GM18858 (cell line): Measurements from ENCODE around the gene ABCC8.

Source experiments
- ATAC-seq: cut with Tn5 transposase; IDR thresholded peaks from one replicate; pipeline ENCODE4 v1.9.1; 2021; ENCODE audit not compliant: unreplicated experiment

The ABCC8 gene

DNA sequence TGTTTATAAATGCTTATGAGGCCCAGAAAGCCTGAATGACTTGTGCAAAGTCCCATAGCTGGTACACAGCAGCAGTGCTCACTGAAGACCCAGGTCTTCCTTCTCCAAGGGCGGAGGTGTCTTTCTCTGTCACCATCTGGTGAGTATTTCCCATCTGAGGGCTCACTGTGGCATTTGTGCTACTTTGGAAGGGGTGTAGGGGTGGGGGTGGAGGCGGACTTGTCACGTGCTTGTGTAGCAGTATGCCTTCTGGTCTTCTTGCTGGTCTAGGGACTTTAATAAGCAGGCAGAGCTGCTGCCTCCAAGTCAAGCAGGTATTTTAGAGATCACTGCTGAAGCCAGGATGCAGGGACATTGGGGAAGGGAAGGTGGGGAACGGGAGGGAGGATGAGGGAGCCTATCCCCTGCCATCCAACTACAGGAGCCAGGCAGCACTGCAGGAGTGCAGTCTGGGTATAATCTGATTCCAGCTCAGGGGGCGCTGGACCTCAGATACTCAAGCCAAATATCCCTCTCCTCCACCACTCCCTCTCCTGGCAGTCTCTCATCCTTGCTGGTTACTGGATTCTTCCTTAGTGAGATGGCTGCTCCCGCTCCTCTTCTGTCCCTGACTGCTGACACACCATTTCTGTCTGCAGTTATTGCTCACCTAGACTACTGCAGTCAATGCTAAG, 3.4 kb downstream of the ABCC8 start:
- ATAC-seq = no peak

DNA sequence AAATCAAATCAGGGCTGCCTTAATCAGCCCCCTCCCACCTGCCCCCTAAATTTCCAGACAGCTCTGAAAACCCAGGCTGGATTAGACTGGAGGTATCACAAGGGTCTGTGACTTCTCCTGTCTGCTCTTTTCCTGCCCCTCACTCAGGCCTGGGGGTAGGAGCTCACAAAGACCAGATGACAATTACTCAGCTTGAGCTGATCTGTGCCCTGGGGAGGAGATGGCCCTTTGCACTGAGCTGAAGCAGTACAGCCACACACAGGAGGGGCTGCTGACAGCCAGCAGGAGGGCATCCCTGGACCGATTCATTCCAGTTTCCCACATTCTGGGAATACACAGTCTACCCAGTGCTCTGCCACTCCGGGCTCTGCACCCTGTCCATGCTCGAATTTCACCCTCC, 4.2 kb downstream of the ABCC8 start:
- ATAC-seq = no peak

DNA sequence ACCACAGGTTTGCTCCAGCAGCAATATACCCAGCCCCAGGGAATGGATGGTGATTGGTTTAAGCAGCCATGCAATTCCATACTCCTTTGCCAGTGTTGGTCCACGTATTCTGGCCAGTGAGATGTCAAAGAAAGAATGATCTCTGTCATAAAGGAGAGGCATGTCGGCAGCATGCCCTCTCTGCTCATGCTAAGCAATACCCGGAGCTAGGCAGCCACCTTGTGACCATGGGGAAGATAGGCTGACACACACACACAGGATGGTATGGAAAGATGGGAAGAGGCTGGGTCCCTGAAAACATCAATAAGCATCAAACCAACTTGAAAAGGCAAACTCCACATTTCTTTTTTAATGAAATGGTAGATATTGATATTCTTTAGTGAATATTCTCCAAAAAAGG, 5.1 kb downstream of the ABCC8 start:
- no peak for ATAC-seq

DNA sequence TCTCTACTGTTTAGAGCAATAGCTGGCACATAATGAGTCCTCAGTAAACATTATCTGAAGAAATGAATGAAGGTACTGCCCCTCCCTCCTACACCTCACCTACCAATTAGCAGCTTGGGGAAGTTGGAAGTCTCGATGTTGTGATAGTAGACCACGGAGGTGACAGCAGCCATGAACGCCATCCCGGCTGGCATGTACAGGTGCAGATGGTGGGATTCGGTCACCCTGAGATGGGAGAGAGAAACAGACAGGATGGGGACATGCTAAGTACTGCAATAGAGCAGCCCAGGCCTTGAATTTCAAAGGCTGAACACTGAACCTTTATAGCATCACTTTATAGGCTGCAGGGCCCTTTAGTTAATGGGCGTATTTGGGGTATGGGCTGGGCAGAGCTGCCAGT, 6.6 kb downstream of the ABCC8 start:
- ATAC-seq = no peak

- ATAC-seq = no peak
These were observed 8.5 kb downstream of the ABCC8 start for GRCh38 chr11:17468122-17468521.

DNA sequence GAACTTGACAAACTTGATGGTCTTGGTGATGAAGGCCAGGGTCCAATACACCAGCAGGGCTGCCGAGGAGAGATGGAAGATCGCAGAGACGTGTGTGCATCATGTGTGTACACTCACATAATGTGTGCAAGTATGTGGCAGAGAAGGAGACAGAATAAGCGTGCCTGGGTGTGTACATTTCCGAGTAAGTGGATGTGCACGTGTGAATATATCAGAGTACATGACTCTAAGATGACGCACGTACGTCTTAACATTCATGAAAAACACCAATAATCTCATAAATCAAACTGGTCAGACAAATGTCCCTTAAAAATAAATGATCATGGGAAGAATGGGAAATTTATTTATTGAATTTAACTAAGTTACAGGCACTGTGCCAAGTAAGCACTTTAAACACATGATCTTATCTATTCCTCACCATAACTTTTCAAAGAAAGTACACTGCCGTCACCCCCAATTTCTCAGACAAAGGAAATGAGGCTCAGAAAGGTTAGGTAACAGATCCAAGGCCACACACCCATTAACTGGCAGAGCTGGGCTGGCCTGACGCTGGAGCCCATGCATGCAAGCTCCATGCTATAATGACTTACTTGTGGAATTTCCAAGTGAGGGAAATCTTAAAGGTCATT, 13.0 kb downstream of the ABCC8 start:
- ATAC-seq = no peak

DNA sequence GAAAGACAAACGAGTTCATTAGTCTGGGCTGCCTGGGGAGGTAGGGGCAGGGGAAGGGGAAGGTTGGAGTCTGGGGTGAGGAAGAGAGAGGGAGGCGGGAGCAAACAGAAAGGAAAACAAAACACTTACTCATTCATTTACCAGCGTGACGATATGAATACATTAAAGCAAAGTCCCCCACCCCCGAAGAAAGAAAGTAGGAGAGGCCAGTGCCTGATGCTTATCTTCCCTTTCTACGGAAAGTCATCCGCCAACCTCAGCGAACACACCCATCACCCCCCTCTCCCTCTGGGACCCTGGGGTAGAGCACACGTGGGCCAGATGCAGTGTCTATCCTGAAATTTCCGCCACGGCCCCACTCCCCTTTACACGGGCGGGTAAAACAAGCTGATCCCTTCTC, 13.7 kb downstream of the ABCC8 start:
- no peak for ATAC-seq

DNA sequence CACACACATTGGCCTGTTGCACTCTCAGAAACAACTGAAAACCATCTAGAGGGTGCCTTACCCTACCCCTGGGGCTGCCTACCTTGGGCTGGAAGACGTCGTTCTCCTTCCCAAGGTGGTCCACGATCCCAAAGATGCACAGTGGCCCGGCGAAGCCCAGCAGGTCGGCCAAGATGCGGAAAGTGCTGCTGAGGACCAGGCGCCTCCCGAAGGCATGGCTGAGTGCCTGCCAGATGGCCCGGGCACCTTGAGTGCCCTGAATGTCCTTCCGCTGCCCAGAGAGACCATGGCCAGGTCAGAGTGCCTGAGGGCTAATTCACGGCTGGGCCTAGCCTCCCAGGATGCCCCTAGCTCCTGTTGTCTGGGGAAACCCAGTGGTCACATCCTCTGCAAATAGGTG, 16.2 kb downstream of the ABCC8 start:
- ATAC-seq = no peak

- ATAC-seq = no peak
These were observed 17.3 kb downstream of the ABCC8 start for GRCh38 chr11:17459236-17459896.

DNA sequence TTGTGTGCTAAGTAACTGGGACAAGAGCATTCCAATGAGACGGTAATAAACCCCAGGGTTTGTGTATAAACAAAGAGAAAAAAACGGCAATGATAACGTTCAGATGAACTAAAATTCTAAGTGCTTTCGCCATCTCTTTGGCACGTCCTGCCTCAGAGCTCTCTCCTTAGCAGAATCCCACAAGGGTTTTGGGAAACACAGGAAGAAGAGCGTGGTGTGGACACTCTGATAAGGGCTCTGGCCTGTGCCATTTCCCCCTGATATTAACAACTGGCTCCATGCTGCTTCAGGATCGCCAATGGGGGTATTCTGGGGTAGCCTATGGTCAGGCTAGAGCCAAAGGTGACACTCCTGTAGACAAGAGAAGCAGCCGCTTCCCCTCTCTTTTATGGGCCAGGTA, 18.4 kb downstream of the ABCC8 start:
- no peak for ATAC-seq

- ATAC-seq = no peak
These were observed 19.1 kb downstream of the ABCC8 start for GRCh38 chr11:17457396-17458173.

- ATAC-seq = no peak
These were observed 24.0 kb downstream of the ABCC8 start for GRCh38 chr11:17452668-17453067.

DNA sequence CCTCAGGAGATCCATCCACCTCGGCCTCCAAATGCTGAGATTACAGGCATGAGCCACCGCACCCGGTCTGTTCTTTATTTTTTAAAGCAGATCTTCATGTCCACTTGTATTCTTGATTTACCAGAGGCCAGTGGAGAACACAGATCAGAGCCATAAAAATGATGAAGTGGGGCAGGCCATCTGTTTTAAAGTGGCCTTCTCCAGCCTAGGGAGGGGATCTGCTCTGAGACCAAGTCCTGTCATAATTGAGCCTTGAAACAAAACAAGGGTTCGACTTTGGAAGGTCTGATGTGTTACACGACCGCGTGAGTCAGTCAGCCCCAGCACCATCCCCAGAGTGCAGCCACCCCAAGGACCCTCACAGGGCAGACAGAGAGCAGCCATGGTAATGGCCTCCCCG, 27.5 kb downstream of the ABCC8 start:
- ATAC-seq = no peak

- ATAC-seq = no peak
These were observed 30.2 kb downstream of the ABCC8 start for GRCh38 chr11:17446482-17446881.

DNA sequence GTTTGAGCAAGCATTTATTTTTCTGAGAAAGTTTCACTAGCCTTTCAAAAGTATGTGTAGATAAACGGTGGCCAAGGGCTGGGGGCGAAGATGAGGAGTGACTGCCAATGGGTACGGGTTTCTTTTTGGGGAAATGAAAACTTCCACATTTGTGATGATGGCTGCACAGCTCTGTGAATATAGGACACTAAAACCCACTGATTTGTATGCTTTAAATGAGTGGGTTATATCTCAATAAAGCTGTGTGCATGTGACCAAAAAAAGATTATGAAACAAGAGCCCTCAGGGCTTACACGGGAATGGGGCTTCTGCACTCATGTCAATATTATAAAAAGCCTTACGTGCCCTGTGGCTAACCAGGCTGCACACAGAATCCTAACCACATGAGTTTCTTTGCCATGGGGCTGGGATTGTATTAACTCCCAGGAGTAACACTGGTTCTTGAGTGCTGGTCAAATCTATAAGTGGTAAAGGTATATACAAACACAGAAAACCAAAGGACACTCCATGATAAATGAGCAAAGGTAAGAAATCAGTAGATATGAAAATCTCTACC, 31.3 kb downstream of the ABCC8 start:
- no peak for ATAC-seq

DNA sequence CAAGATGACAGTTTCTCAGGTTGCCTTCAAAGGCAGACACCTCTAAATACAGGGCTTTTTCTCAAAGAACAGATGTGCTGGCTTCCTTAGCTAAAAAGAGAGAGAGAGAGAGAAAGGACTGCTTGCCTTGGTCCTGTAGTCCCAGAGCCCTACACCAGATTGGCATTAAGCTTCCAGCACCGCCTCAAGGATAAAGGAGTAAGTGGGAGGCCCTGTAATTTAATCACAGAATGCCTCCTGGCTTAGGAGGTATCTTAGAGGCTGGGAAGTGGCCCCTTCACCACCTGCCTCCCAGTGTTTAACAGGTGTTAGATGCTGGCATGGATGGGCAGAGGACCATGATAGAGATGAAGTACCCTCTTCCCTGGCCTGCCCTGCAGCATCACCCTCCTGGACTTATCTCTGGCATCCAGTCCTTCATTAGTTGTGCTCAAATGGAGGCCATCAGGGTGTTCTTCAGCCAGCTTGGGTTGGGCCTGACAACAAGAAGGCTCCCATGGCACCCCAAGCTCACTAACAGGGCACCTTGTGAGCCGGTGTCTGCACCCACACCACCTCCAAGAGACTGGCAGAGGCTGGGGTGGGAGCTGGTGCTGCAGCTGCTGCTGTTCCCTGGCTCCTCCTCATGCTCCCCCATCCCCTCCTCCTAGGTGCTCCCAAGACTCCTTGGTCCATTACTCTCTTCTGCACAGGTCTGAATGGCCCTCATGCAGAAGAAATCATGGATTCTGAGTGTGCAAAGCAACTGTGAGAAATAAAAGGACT, 32.5 kb downstream of the ABCC8 start:
- ATAC-seq = no peak

DNA sequence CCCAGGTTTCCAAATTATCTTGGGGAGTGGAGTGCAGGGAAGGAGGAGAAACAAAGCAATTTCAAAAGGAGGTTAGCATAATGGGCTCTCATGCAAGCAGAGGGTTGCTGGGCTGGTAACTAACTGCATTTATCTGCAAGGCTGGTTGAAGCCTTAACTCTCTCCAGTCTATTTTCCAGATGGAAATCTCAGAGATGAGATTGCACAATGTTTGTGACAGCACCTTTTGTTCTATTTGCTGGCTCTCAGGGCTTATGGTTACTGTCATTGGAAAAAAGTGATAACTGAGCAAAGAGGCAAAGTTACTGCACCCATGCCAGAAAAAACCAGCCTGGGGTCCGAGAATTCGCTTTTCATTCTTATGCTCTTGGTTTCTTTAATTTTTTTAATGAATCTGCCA, 33.2 kb downstream of the ABCC8 start:
- no peak for ATAC-seq

DNA sequence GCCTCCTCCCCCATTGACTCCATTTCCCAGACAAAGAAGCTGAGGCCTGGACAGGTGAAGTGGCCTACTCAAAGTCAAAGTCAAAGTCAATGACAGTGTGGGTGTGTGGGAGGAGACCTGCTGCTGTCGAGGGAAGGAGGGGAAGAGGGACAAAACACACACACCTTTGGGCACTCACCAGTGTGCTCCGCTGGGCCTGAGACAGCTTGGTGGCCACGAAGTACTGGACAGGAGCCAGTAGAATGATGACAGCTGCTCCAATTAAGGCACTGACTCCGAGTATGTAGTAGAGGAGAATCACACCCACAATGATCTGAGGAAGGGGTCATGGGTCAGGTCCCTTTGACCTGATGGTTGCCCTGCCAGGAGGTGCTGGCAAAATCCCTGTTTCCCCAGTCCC, 33.6 kb downstream of the ABCC8 start:
- ATAC-seq = no peak

DNA sequence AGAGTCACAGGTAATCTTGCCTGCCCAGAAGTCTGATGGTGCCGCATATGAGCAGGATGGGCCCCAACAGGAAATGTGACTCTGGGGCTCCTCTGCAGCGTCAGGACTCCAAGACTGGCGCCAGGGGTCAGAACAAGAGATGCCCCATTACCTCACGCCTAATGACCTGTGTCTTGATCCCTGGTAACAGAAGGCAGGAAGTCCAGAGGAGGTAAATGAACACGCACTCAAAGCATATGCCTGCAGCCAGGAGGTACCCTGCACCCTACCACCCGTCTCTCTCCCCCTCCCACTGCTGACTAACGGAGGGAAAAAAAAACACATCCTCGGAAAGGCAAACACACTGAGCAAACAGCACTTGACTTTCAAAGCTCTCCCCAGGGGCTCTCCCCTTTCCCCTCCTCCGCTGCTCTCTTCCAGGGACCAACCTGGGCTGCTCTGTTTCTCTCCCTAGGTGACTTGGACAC, 37.3 kb downstream of the ABCC8 start:
- no peak for ATAC-seq

DNA sequence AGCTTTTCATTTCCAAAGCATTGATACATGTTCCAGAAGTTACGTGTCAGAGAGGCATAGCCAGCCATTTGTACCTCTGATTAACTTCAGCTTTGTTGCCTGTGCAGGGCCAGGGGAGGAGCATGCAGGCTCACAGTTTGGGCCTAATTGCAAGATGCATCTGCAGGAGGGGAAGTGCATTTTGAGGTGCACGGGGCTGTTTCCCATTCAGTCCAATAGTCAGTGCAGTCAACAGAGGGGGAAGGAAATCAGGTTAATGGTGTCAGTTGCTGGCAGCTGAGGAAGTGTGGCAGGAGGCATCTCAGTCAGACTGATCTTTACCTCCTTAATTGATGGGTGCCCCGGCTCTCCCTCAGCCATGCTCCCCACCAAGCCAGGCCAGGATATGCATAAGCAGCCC, 39.3 kb downstream of the ABCC8 start:
- ATAC-seq = no peak

DNA sequence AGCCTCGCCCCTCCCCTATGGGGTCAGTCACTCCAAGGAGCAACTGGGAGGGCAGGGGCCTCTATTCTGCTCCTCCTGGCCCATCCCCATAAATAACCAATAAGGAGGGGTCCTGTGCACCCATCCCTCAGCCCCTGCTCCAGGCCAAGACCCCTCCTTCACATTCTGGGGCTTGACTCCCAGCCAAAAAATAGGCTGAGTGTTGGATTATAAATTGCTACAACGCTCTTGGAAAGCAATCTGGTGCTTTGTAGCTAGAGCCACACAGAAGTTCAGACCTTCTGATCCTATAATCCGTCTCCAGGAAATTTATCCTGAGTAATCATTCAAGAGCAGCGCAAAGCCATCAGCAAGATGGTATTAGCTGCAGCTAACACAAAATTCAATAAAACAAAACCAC, 42.5 kb downstream of the ABCC8 start:
- ATAC-seq = no peak
